Bronchial epithelial cell (primary cell): ENCODE measurements around the gene GFRA4. TPM values are rescaled to one million over a fixed set of nuclear protein-coding genes. Genes with fewer than 3 reads are reported as not detected.

Experiments
- DNase-seq: peaks from one replicate; pipeline ENCODE4 v3.0.0-alpha.2; 2010; ENCODE audit warnings: low read depth
- FAIRE-seq: peaks from 2 replicates; lab custom pipeline; 2011; peaks lifted over from hg19 to GRCh38; lab: Jason Lieb, UNC
- H3K27me3 ChIP-seq: 2 replicates; pipeline ENCODE4 v1.5.1; 2011; ENCODE audit warnings: low read length; ENCODE audit not compliant: control insufficient read depth, insufficient read depth
- H3K36me3 ChIP-seq: 2 replicates; pipeline ENCODE4 v1.5.1; 2011; ENCODE audit warnings: low read length; ENCODE audit not compliant: control insufficient read depth, insufficient read depth
- H3K4me3 ChIP-seq: 2 replicates; pipeline ENCODE4 v1.5.1; 2011; ENCODE audit warnings: mild to moderate bottlenecking, low read depth, low read length, control low read depth
- CTCF ChIP-seq: IDR thresholded peaks from 2 replicates; pipeline ENCODE4 v1.5.1; 2011; ENCODE audit warnings: mild to moderate bottlenecking, moderate library complexity, low read length, control low read depth, inconsistent platforms; ENCODE audit not compliant: insufficient read depth, severe bottlenecking
- total RNA-seq: library from RNA; depleted of rRNA; stranded (reverse); fragments of >200 nt; gene quantifications from 2 replicates; pipeline ENCODE4 v1.2.1, GENCODE V29; 2014

The GFRA4 gene
- total RNA-seq, 1 donor from 2014 or later: not detected

- Histone ChIP-seq H3K4me3 (no peak overlapping the region), H3K36me3 (peaks cover 2% of the 10 kb centered on the region), H3K27me3 (no peaks in the 10 kb centered on the region)
- no peak for TF ChIP-seq CTCF
- DNase-seq (no peak), FAIRE-seq (no peak)
These were observed 31.7 kb downstream of the GFRA4 start for GRCh38 chr20:3631534-3631933.

GRCh38 chr20:3630429-3630828, 32.8 kb downstream of the GFRA4 start:
- DNase-seq (no peak), FAIRE-seq (no peak)
- no peak overlapping the region for H3K4me3 ChIP-seq
- H3K36me3 ChIP-seq: peaks cover 2% of the 10 kb centered on the region
- TF ChIP-seq CTCF: no peak
- H3K27me3 ChIP-seq: no peaks in the 10 kb centered on the region

- FAIRE-seq (no peak), DNase-seq (no peak)
- no peak overlapping the region for H3K4me3 ChIP-seq
- TF ChIP-seq CTCF: no peak
- H3K27me3 ChIP-seq: no peaks in the 10 kb centered on the region
- peaks cover 2% of the 10 kb centered on the region for H3K36me3 ChIP-seq
These were observed 33.3 kb downstream of the GFRA4 start for GRCh38 chr20:3629893-3630292.

- no peak for TF ChIP-seq CTCF
- H3K27me3 ChIP-seq: no peaks in the 10 kb centered on the region
- no peak for DNase-seq
- FAIRE-seq: no peak
- no peak overlapping the region for H3K4me3 ChIP-seq
- H3K36me3 ChIP-seq: no peaks in the 10 kb centered on the region
These were observed 34.5 kb downstream of the GFRA4 start for GRCh38 chr20:3628502-3629314.

- H3K27me3 ChIP-seq: no peaks in the 10 kb centered on the region
- FAIRE-seq (no peak), DNase-seq (no peak)
- no peak overlapping the region for H3K4me3 ChIP-seq
- no peak for TF ChIP-seq CTCF
- H3K36me3 ChIP-seq: no peaks in the 10 kb centered on the region
These were observed 35.7 kb downstream of the GFRA4 start for GRCh38 chr20:3627476-3627875.
